ENCODE measurements around the gene ALOX5. TPM values are rescaled to one million over a fixed set of nuclear protein-coding genes. Genes with fewer than 3 reads are reported as not detected.

ALOX5 gene
- total and polyA plus RNA-seq, 10 of the 15 experiments (the other 5 are each of a cell fraction or from before 2014, with no cell fraction given) = 0.43 to 102 (median 34.2) TPM

DNA sequence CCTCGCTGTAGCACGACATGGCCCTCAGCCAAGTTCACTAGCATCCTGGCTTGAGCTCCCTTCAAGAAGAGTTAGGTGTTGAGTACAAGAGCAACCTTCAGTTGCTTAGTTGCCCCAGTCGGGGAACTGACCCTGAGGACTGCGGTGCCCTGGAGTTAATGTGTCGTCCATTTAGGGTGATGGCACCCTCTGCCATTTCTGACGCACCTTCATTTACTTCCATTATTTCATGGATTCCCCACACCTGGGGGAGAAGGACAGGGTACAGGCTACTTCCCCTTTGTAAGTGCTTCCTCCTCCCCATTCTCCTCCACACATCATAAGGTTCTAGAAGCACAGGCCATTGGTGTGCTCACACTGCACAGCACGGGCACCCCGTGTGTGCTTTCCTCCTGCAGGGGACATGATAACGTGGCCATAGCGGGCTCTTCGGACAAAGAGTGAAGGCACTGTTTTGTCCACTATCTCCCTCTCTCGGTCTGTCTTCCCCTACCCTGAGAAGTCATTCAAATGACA lies 1.8 kb downstream of the ALOX5 start:
- H3K36me3 ChIP-seq (ENCODE audit: control insufficient read depth in 2 of 2, insufficient read depth in 2 of 2, low read length in 1 of 2) = no peaks in the 10 kb centered on the region; a peak in 1 of 4 replicates

DNA sequence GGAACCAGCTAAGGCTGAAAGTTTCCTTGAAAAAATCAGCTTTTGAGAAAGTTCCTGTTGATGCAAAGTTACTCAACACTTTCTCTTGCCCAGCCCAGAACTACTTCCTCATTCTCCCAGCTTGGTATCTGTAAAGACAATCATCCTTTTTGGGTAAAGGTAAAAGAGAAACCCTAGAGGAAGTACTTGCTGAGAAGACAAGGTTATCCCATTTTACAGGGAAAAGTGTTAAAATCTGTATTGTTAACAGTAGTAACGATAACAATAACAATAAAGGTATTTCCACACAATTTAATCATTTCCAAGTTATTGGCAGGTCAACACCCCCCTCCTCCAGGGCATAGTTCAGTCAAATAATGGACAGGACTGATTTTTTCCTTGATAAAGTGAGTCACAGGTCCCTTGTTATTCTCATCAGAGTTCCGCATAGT lies 2.4 kb downstream of the ALOX5 start:
- ChIA-PET CTCF (no interaction called here), RAD21 (ENCODE audit: unreplicated experiment) (interaction anchor here (1.6 kb wide), 1 partner anchor 85 kb away, joined by 7 read pairs; no protein-coding TSS in a partner anchor), SMC1A (ENCODE audit: uncharacterized antibody, unreplicated experiment) (interaction anchor here (1.1 to 1.3 kb wide), 2 partner anchors 85 to 89 kb away, joined by 3 to 6 read pairs; no protein-coding TSS in a partner anchor), POLR2A (no interaction called here)
- no peak overlapping the region; the same call in 1 of the 2 replicates for H3K9ac ChIP-seq (ENCODE audit: control insufficient read depth, insufficient read depth, low read length)
- H3K4me2 ChIP-seq (ENCODE audit: control insufficient read depth, insufficient read depth) = peak overlapping the region; percentile 36
- BruUV-seq (replicated peaks) = TSS peak; percentile 59
- H2AFZ ChIP-seq (ENCODE audit: control insufficient read depth, low read depth, low read length) = no peak overlapping the region
- peaks cover 42% of the 10 kb centered on the region for H3K4me1 ChIP-seq (ENCODE audit: control insufficient read depth, insufficient read depth, low read length)
- intact Hi-C loops (cut with micrococcal nuclease; ENCODE audit: unreplicated experiment) (loop anchor here (10.0 kb wide), 1 partner anchor 412 kb away; no protein-coding TSS in a partner anchor), in situ Hi-C loops (cut with MboI) (no loop called here)
- no peak overlapping the region; the same call in 1 of the 2 replicates for H3K27ac ChIP-seq (ENCODE audit: control insufficient read depth, insufficient read depth)
- WGBS (ENCODE audit: insufficient coverage, insufficient replicate concordance, low lambda C conversion rate, missing lambda C conversion rate) = 63% methylated on average over 2 of the region's 2 CpGs
- no peaks in the 10 kb centered on the region for H3K9me3 ChIP-seq (replicated peaks; ENCODE audit: control insufficient read depth, insufficient read depth, low read length)
- ATAC-seq (peak; percentile 21; the same call in 1 of the 3 replicates), FAIRE-seq (peak; percentile 86), DNase-seq (ENCODE audit: low read depth, low spot score) (no peak)
- H3K36me3 ChIP-seq (ENCODE audit: control insufficient read depth in 2 of 2, insufficient read depth in 2 of 2, low read length in 1 of 2) = no peaks in the 10 kb centered on the region; a peak in 1 of 4 replicates
- no peaks in the 10 kb centered on the region for H4K20me1 ChIP-seq (ENCODE audit: control insufficient read depth, insufficient read depth)
- peak overlapping the region; percentile 18; the same call in 1 of the 2 replicates for H3K4me3 ChIP-seq
- H3K27me3 ChIP-seq (replicated peaks in 1 of 2; ENCODE audit: control insufficient read depth in 2 of 2, insufficient read depth in 2 of 2, low read length in 1 of 2) = no peaks in the 10 kb centered on the region
- peaks cover 47% of the 10 kb centered on the region for H3K79me2 ChIP-seq (ENCODE audit: control insufficient read depth, insufficient read depth, low read length)
- no peak for TF ChIP-seq TBL1XR1 (IDR thresholded peaks at IDR 0.05; ENCODE audit: low read depth, low read length)
- no peak for TF ChIP-seq POLR2A (IDR thresholded peaks at IDR 0.05; ENCODE audit: low read depth, low read length)
- TF ChIP-seq, protein P1, sequence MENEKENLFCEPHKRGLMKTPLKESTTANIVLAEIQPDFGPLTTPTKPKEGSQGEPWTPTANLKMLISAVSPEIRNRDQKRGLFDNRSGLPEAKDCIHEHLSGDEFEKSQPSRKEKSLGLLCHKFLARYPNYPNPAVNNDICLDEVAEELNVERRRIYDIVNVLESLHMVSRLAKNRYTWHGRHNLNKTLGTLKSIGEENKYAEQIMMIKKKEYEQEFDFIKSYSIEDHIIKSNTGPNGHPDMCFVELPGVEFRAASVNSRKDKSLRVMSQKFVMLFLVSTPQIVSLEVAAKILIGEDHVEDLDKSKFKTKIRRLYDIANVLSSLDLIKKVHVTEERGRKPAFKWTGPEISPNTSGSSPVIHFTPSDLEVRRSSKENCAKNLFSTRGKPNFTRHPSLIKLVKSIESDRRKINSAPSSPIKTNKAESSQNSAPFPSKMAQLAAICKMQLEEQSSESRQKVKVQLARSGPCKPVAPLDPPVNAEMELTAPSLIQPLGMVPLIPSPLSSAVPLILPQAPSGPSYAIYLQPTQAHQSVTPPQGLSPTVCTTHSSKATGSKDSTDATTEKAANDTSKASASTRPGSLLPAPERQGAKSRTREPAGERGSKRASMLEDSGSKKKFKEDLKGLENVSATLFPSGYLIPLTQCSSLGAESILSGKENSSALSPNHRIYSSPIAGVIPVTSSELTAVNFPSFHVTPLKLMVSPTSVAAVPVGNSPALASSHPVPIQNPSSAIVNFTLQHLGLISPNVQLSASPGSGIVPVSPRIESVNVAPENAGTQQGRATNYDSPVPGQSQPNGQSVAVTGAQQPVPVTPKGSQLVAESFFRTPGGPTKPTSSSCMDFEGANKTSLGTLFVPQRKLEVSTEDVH (IDR thresholded peaks at IDR 0.05; ENCODE audit: low read depth, partially characterized antibody) = no peak
- no peak for TF ChIP-seq EP300 (IDR thresholded peaks at IDR 0.05; ENCODE audit: borderline replicate concordance in 1 of 2, control insufficient read depth in 1 of 2, low read depth in 2 of 2, low read length in 2 of 2)
- no peak for TF ChIP-seq NR2F1 (conservative IDR thresholded peaks at IDR 0.05)
- TF ChIP-seq ZNF217 (IDR thresholded peaks at IDR 0.05) = no peak
- no peak for TF ChIP-seq RAD51 (IDR thresholded peaks at IDR 0.05)
- TF ChIP-seq, protein P2, sequence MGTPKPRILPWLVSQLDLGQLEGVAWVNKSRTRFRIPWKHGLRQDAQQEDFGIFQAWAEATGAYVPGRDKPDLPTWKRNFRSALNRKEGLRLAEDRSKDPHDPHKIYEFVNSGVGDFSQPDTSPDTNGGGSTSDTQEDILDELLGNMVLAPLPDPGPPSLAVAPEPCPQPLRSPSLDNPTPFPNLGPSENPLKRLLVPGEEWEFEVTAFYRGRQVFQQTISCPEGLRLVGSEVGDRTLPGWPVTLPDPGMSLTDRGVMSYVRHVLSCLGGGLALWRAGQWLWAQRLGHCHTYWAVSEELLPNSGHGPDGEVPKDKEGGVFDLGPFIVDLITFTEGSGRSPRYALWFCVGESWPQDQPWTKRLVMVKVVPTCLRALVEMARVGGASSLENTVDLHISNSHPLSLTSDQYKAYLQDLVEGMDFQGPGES (IDR thresholded peaks at IDR 0.05) = no peak
- TF ChIP-seq, protein P3, sequence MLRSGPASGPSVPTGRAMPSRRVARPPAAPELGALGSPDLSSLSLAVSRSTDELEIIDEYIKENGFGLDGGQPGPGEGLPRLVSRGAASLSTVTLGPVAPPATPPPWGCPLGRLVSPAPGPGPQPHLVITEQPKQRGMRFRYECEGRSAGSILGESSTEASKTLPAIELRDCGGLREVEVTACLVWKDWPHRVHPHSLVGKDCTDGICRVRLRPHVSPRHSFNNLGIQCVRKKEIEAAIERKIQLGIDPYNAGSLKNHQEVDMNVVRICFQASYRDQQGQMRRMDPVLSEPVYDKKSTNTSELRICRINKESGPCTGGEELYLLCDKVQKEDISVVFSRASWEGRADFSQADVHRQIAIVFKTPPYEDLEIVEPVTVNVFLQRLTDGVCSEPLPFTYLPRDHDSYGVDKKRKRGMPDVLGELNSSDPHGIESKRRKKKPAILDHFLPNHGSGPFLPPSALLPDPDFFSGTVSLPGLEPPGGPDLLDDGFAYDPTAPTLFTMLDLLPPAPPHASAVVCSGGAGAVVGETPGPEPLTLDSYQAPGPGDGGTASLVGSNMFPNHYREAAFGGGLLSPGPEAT (IDR thresholded peaks at IDR 0.05; ENCODE audit: low read depth) = no peak
- no peak for TF ChIP-seq EED (IDR thresholded peaks at IDR 0.05; ENCODE audit: low read depth)

More for the DNA sequence above, 1.8 kb downstream of the ALOX5 start:
- ChIA-PET POLR2A (no interaction called here), SMC1A (ENCODE audit: uncharacterized antibody, unreplicated experiment) (interaction anchor here (1.1 to 1.3 kb wide), 2 partner anchors 85 to 89 kb away, joined by 3 to 6 read pairs; no protein-coding TSS in a partner anchor), RAD21 (ENCODE audit: unreplicated experiment) (interaction anchor here (1.6 kb wide), 1 partner anchor 85 kb away, joined by 7 read pairs; no protein-coding TSS in a partner anchor), CTCF (no interaction called here)
- BruUV-seq (replicated peaks) = no TSS peak
- H4K20me1 ChIP-seq (ENCODE audit: control insufficient read depth, insufficient read depth) = no peaks in the 10 kb centered on the region
- H3K4me2 ChIP-seq (ENCODE audit: control insufficient read depth, insufficient read depth) = peak overlapping the region; percentile 78
- TF ChIP-seq POLR2A (IDR thresholded peaks at IDR 0.05; ENCODE audit: low read depth, low read length) (0 out of 2 replicates have a peak, but pooled peaks have one; percentile 24), BMI1 (IDR thresholded peaks at IDR 0.05; ENCODE audit: borderline replicate concordance) (no peak)
- no peak for DNase-seq (ENCODE audit: low read depth, low spot score)
- ATAC-seq = peak; percentile 29
- H3K9ac ChIP-seq (ENCODE audit: control insufficient read depth, insufficient read depth, low read length) = peak overlapping the region; percentile 65
- peak overlapping the region; percentile 81 for H3K4me3 ChIP-seq
- peak; percentile 86 for FAIRE-seq
- H3K27me3 ChIP-seq (replicated peaks in 1 of 2; ENCODE audit: control insufficient read depth in 2 of 2, insufficient read depth in 2 of 2, low read length in 1 of 2) = no peaks in the 10 kb centered on the region
- H2AFZ ChIP-seq (ENCODE audit: control insufficient read depth, low read depth, low read length) = peak overlapping the region; percentile 54
- H3K27ac ChIP-seq (ENCODE audit: control insufficient read depth, insufficient read depth) = peak overlapping the region; percentile 68
- in situ Hi-C loops (cut with MboI) (no loop called here), intact Hi-C loops (cut with micrococcal nuclease; ENCODE audit: unreplicated experiment) (loop anchor here (1.0 to 10.0 kb wide), 3 partner anchors 45 to 411 kb away; no protein-coding TSS in a partner anchor)
- WGBS (ENCODE audit: insufficient coverage, insufficient replicate concordance, low lambda C conversion rate, missing lambda C conversion rate) = 48% methylated on average over 12 of the region's 12 CpGs
- H3K79me2 ChIP-seq (ENCODE audit: control insufficient read depth, insufficient read depth, low read length) = peaks cover 47% of the 10 kb centered on the region
- H3K9me3 ChIP-seq (replicated peaks; ENCODE audit: control insufficient read depth, insufficient read depth, low read length) = no peaks in the 10 kb centered on the region
- peaks cover 42% of the 10 kb centered on the region for H3K4me1 ChIP-seq (ENCODE audit: control insufficient read depth, insufficient read depth, low read length)
